GM23248 (cell line): ENCODE measurements around the gene PRMT2. TPM values are rescaled to one million over a fixed set of nuclear protein-coding genes. Genes with fewer than 3 reads are reported as not detected.
"Not testable (repeated sequence)": the region's sequence is repeated elsewhere in the genome, so short reads cannot be mapped to it uniquely, and the experiment has no call there.

Source experiments
- DNase-seq: peaks from one replicate; pipeline ENCODE4 v3.0.0-alpha.2; 2015
- H2AFZ ChIP-seq: fragments of 200-600 bp; sonication (generic); 2 replicates; pipeline ENCODE4 v1.6.1; 2016; ENCODE audit warnings: antibody characterized with exemption
- H3F3A ChIP-seq: fragments of 200-600 bp; sonication (generic); 2 replicates; pipeline ENCODE4 v1.6.1; 2016; ENCODE audit warnings: mild to moderate bottlenecking, antibody characterized with exemption, mixed run types; ENCODE audit not compliant: insufficient read depth
- H3K27ac ChIP-seq: fragments of 200-600 bp; sonication (generic); 2 replicates; pipeline ENCODE4 v1.5.1; 2016; ENCODE audit warnings: mild to moderate bottlenecking
- H3K27me3 ChIP-seq: fragments of 200-600 bp; sonication (generic); replicated peaks from 2 replicates; pipeline ENCODE4 v1.6.1; 2016; ENCODE audit warnings: mild to moderate bottlenecking; ENCODE audit not compliant: insufficient read depth
- H3K36me3 ChIP-seq: fragments of 200-600 bp; sonication (generic); 2 replicates; pipeline ENCODE4 v1.6.1; 2016; ENCODE audit warnings: low read depth, mild to moderate bottlenecking
- H3K4me1 ChIP-seq: fragments of 200-600 bp; sonication (generic); 2 replicates; pipeline ENCODE4 v1.6.1; 2016; ENCODE audit warnings: mild to moderate bottlenecking; ENCODE audit not compliant: insufficient read depth
- H3K4me2 ChIP-seq: fragments of 200-600 bp; sonication (generic); one replicate; pipeline ENCODE4 v1.6.1; 2016; ENCODE audit warnings: mild to moderate bottlenecking; ENCODE audit not compliant: unreplicated experiment
- H3K4me3 ChIP-seq: fragments of 200-600 bp; sonication (generic); 2 replicates; pipeline ENCODE4 v1.5.1; 2016; ENCODE audit warnings: mild to moderate bottlenecking
- H3K79me2 ChIP-seq: fragments of 200-600 bp; sonication (generic); 2 replicates; pipeline ENCODE4 v1.6.1; 2016; ENCODE audit warnings: mild to moderate bottlenecking; ENCODE audit not compliant: insufficient read depth
- H3K9ac ChIP-seq: fragments of 200-600 bp; sonication (generic); 2 replicates; pipeline ENCODE4 v1.6.1; 2016; ENCODE audit warnings: mild to moderate bottlenecking
- H3K9me2 ChIP-seq: fragments of 200-600 bp; sonication (generic); 2 replicates; pipeline ENCODE4 v1.6.1; 2016; ENCODE audit warnings: mixed run types, mild to moderate bottlenecking, moderate library complexity; ENCODE audit not compliant: insufficient read depth
- H3K9me3 ChIP-seq: fragments of 200-600 bp; sonication (generic); one replicate; pipeline ENCODE4 v1.6.1; 2017; ENCODE audit warnings: low read depth
- H4K20me1 ChIP-seq: fragments of 200-600 bp; sonication (generic); 2 replicates; pipeline ENCODE4 v1.6.0; 2016; ENCODE audit not compliant: insufficient read depth
- EZH2 ChIP-seq: fragments of 200-600 bp; sonication (generic); IDR thresholded peaks from 2 replicates; pipeline ENCODE4 v1.6.1; 2018; ENCODE audit warnings: antibody characterized with exemption, mild to moderate bottlenecking; ENCODE audit not compliant: insufficient read depth, poor library complexity, severe bottlenecking
- EZH2phosphoT487 ChIP-seq: fragments of 200-600 bp; sonication (generic); IDR thresholded peaks from 2 replicates; pipeline ENCODE4 v1.6.1; 2018; ENCODE audit warnings: antibody characterized with exemption, moderate library complexity, mild to moderate bottlenecking, low read depth; ENCODE audit not compliant: insufficient read depth
- WGBS, 2 experiments: methylation state at CpG; one replicate each; pipeline ENCODE4 v1.1.6; 2015 to 2017; ENCODE audit warnings: low lambda C conversion rate in 2 of 2, low coverage in 1 of 2; ENCODE audit errors: missing lambda C conversion rate in 2 of 2; 5-methylcytosine and 5-hydroxymethylcytosine counted together
- in situ Hi-C: fragments of 300-500 bp; cut with MboI; formaldehyde crosslinking; loops from 2 replicates; pipeline ENCODE4 v1.15.0; 2020
- polyA plus RNA-seq: library from polyadenylated mRNA; unstranded; fragments of >200 nt; fragmentation: Nextera tagmentation; extraction: Ambion mirVana; gene quantifications from 2 replicates; pipeline ENCODE4 v1.2.1, GENCODE V29; 2016
- total RNA-seq: library from RNA; depleted of rRNA; stranded (reverse); fragments of >200 nt; shearing (Covaris generic); gene quantifications from 2 replicates; pipeline ENCODE4 v1.2.3, GENCODE V29; 2014

Gene PRMT2
- total and polyA plus RNA-seq, 2 experiments from 2014 or later = 145 to 171 TPM

DNA sequence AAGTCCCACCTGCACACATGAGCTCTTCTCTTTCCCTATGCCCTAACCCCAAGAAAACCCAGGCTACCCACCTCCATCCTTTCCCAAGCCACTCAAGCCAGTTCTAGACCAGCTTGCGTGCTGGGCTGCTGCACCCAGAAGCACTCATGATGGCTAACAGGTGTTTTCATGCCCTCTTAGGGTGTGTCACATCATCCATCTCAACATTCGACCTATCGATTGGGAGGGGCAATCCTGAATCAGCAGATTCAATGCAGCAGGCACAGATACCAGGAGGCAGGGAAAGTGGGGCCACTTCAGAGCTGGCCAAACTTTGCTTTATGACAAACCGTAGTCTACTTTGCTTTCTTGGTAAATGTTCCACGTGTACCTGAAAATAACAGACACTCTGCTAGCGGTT, 6.6 kb upstream of the PRMT2 start:
- WGBS, 2 experiments = 65 to 67% methylated on average over 6 of the region's 6 CpGs

DNA sequence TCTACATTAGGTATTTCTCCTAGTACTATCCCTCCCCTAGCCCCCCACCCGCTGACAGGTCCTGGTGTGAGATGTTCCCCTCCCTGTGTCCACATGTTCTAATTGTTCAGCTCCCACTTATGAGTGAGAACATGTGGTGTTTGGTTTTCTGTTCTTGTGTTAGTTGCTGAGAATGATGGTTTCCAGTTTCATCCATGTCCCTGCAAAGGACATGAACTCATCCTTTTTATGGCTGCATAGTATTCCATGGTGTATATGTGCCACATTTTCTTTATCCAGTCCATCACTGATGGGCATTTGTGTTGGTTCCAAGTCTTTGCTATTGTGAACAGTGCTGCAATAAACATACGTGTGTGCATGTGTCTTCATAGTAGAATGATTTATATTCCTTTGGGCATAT, 4.6 kb upstream of the PRMT2 start:
- H3K9me3 ChIP-seq, H3K27ac ChIP-seq, in situ Hi-C loops, H3K9ac ChIP-seq, DNase-seq, H3K4me2 ChIP-seq, H3K4me3 ChIP-seq, H4K20me1 ChIP-seq, H3K27me3 ChIP-seq, H3K36me3 ChIP-seq, H2AFZ ChIP-seq, H3K4me1 ChIP-seq, H3F3A ChIP-seq, H3K79me2 ChIP-seq, H3K9me2 ChIP-seq: not testable (repeated sequence)
- 65 to 79% methylated on average over 2 of the region's 2 CpGs for WGBS, 2 experiments

More for the DNA sequence above, 6.6 kb upstream of the PRMT2 start:
- Histone ChIP-seq H3K36me3 (no peaks in the 10 kb centered on the region), H3K9ac (no peak overlapping the region), H4K20me1 (no peaks in the 10 kb centered on the region), H3K9me3 (no peaks in the 10 kb centered on the region), H3K4me2 (no peak overlapping the region), H2AFZ (no peak overlapping the region), H3K27ac (no peak overlapping the region), H3K9me2 (no peaks in the 10 kb centered on the region), H3K4me1 (no peaks in the 10 kb centered on the region), H3F3A (no peaks in the 10 kb centered on the region), H3K79me2 (no peaks in the 10 kb centered on the region), H3K27me3 (no peaks in the 10 kb centered on the region), H3K4me3 (no peak overlapping the region)
- TF ChIP-seq EZH2 = no peak
- no peak for DNase-seq
- in situ Hi-C loops = no loop called here

DNA sequence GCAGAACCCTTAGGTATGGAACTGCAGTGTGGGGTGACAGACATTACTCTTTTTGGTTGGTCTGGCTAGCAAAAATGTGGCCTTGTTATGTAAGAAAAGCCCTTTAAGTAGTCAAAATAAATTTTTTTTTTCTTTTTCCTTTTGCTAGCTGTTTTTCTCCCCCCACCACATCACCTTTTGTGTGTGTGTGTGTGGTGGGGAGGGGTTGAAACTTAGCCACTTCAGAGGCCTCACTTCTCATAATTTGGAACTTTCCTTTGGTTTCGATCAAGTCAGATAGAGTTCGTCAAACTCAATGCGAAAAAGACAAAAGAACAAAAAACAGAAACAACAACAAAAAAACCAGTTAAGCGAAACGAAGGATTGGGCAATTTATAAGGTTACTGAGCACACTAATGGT, 1.9 kb upstream of the PRMT2 start:
- H3K4me1 ChIP-seq = peaks cover 31% of the 10 kb centered on the region
- H3K9ac ChIP-seq = no peak overlapping the region
- no peaks in the 10 kb centered on the region for H3K9me2 ChIP-seq
- no peaks in the 10 kb centered on the region for H3K27me3 ChIP-seq
- H3K27ac ChIP-seq = no peak overlapping the region
- peaks cover 17% of the 10 kb centered on the region; the same call in 1 of the 2 replicates for H3F3A ChIP-seq
- in situ Hi-C loops = no loop called here
- peaks cover 31% of the 10 kb centered on the region for H3K79me2 ChIP-seq
- H4K20me1 ChIP-seq = no peaks in the 10 kb centered on the region
- no peaks in the 10 kb centered on the region for H3K9me3 ChIP-seq
- H3K36me3 ChIP-seq = no peaks in the 10 kb centered on the region
- no peak overlapping the region for H3K4me3 ChIP-seq
- no peak for DNase-seq
- 0 out of 2 replicates have a peak overlapping the region, but pooled peaks have one; percentile 97 for H2AFZ ChIP-seq
- H3K4me2 ChIP-seq = no peak overlapping the region
- WGBS, 2 experiments = 94 to 95% methylated on average over 5 of the region's 5 CpGs
- TF ChIP-seq EZH2 = no peak
- no peak for TF ChIP-seq EZH2phosphoT487

DNA sequence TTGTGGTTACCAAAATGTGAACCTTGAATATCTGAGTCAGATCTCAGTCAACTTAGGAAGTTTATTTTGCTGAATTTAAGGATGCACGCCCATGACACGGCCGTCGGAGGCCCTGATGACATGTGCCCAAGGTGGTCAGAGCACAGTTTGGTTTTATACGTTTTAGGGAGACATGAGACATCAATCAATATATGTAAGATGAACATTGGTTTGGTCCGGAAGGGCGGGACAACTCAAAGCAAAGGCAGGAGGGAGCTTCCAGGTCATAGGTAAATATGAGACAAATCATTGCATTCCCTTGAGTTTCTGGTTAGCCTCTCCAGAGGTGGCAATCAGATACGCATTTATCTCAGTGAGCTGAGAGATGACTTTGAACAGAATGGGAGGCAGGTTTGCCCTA, 1.0 kb upstream of the PRMT2 start:
- peak overlapping the region; percentile 96 for H3K9ac ChIP-seq
- H3K4me1 ChIP-seq = peaks cover 39% of the 10 kb centered on the region
- peaks cover 21% of the 10 kb centered on the region; the same call in 1 of the 2 replicates for H3F3A ChIP-seq
- no peaks in the 10 kb centered on the region for H3K36me3 ChIP-seq
- H3K4me3 ChIP-seq = peak overlapping the region; percentile 99
- no peaks in the 10 kb centered on the region for H3K9me3 ChIP-seq
- 94% methylated on average over 8 of the region's 8 CpGs for WGBS, 2 experiments
- no peaks in the 10 kb centered on the region for H3K27me3 ChIP-seq
- in situ Hi-C loops = no loop called here
- H3K27ac ChIP-seq = peak overlapping the region; percentile 98
- H4K20me1 ChIP-seq = peaks cover 4% of the 10 kb centered on the region; the same call in 1 of the 2 replicates
- TF ChIP-seq EZH2 = no peak
- TF ChIP-seq EZH2phosphoT487 = no peak
- H2AFZ ChIP-seq = peak overlapping the region; percentile 97
- H3K9me2 ChIP-seq = no peaks in the 10 kb centered on the region
- no peak for DNase-seq
- peaks cover 39% of the 10 kb centered on the region for H3K79me2 ChIP-seq
- peak overlapping the region; percentile 96 for H3K4me2 ChIP-seq

DNA sequence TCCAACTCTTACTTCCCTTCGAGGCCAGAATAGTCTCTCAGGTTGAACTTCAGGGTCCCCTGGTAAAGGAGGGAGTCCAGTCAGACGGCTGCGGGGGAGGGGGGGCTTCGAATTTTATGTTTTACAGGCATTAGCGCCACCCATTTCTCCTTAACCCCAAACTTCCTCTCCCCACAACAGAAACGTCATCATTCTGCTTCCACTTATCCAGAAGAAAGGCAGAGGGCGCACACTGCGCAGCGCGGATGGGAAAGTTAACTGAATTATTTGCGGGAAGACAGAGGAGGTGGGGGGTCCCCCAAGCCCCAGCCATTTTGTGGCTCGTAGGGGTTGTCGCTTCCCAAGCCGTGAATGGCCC, 529 bp upstream of the PRMT2 start:
- TF ChIP-seq EZH2 = no peak
- no peak for TF ChIP-seq EZH2phosphoT487
- Histone ChIP-seq H3K27me3 (no peaks in the 10 kb centered on the region), H2AFZ (peak overlapping the region; percentile 97), H3K79me2 (peaks cover 44% of the 10 kb centered on the region), H4K20me1 (peaks cover 4% of the 10 kb centered on the region; the same call in 1 of the 2 replicates), H3K9ac (peak overlapping the region; percentile 96), H3F3A (peaks cover 21% of the 10 kb centered on the region; the same call in 1 of the 2 replicates), H3K27ac (peak overlapping the region; percentile 98), H3K4me2 (peak overlapping the region; percentile 96), H3K9me3 (no peaks in the 10 kb centered on the region), H3K4me3 (peak overlapping the region; percentile 99), H3K9me2 (no peaks in the 10 kb centered on the region), H3K4me1 (peaks cover 42% of the 10 kb centered on the region), H3K36me3 (no peaks in the 10 kb centered on the region)
- peak; percentile 92 for DNase-seq
- in situ Hi-C loops = no loop called here
- 0 to 2% methylated on average over 14 of the region's 14 CpGs for WGBS, 2 experiments
